ENCODE data around the gene ARID4B. TPM values are rescaled to one million over a fixed set of nuclear protein-coding genes. Genes with fewer than 3 reads are reported as not detected.

ARID4B gene
- total RNA-seq, 1 experiment from 2014 or later: 17.6 TPM

DNA sequence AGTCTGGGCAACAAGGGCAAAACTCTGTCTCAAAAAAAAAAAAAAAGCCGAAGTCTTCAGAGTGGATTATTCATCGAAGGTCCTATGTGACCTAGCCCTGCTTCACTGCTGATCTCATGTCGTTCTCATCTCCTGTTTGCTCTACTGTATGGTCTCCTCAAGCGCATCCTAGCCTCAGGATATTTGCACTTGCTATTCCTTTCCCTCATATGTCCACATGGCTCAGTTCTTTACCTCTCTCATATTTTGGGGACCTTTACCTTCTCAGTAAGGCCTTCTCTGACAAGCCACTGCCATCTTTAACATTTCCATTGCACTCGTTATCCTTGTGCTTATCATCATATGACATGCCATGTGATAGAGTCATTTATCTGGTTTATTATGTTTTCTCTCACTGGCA lies 41.8 kb upstream of the ARID4B start:
- TF ChIP-seq CTCF (conservative IDR thresholded peaks at IDR 0.05; ENCODE audit: low read depth, low read length) (no peak), EZH2 (IDR thresholded peaks at IDR 0.05; ENCODE audit: borderline replicate concordance, low read depth, low read length, poor library complexity, severe bottlenecking) (no peak)
- H3K4me1 ChIP-seq (ENCODE audit: insufficient read depth, low read length, poor library complexity, severe bottlenecking): no peaks in the 10 kb centered on the region
- H3K36me3 ChIP-seq (ENCODE audit: insufficient read depth, low read length, poor library complexity, severe bottlenecking): no peaks in the 10 kb centered on the region
- no peaks in the 10 kb centered on the region for H3K9me3 ChIP-seq (ENCODE audit: low read depth, low read length, poor library complexity, severe bottlenecking)
- H3K27me3 ChIP-seq (replicated peaks; ENCODE audit: insufficient read depth, low read depth, low read length, poor library complexity): no peaks in the 10 kb centered on the region
- intact Hi-C loops (cut with micrococcal nuclease; ENCODE audit: unreplicated experiment): no loop called here
- no peak overlapping the region for H3K27ac ChIP-seq (ENCODE audit: low read depth, low read length, poor library complexity, severe bottlenecking)
- ChIA-PET POLR2A (ENCODE audit: low non-redundant PET) (no interaction called here), CTCF (no interaction called here)
- no peak overlapping the region for H3K4me3 ChIP-seq (ENCODE audit: low read depth, low read length, poor library complexity, severe bottlenecking)
- DNase-seq (ENCODE audit: low spot score): no peak
- BruUV-seq (replicated peaks): no TSS peak

DNA sequence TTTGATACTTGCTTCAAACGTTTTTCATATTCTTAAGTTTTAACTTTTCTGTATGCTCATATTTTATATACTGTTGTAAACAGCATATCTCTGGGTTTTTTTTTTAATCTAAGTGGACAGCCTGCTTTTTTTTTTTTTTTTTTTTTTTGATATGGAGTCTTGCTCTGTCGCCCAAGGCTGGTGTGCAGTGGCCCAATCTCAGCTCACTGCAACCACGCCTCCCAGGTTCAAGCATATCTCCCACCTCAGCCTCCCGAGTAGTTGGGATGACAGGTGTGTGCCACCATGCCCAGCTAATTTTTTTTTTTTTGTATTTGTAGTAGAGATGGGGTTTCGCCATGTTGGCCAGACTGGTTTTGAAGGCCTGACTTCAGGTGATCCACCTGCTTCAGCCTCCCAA lies 40.4 kb upstream of the ARID4B start:
- ChIA-PET POLR2A (ENCODE audit: low non-redundant PET) (no interaction called here), CTCF (no interaction called here)
- no peaks in the 10 kb centered on the region for H3K9me3 ChIP-seq (ENCODE audit: low read depth, low read length, poor library complexity, severe bottlenecking)
- intact Hi-C loops (cut with micrococcal nuclease; ENCODE audit: unreplicated experiment): no loop called here
- TF ChIP-seq EZH2 (IDR thresholded peaks at IDR 0.05; ENCODE audit: borderline replicate concordance, low read depth, low read length, poor library complexity, severe bottlenecking) (no peak), CTCF (conservative IDR thresholded peaks at IDR 0.05; ENCODE audit: low read depth, low read length) (no peak)
- peak overlapping the region; percentile 86 for H3K4me3 ChIP-seq (ENCODE audit: low read depth, low read length, poor library complexity, severe bottlenecking)
- no peaks in the 10 kb centered on the region for H3K27me3 ChIP-seq (replicated peaks; ENCODE audit: insufficient read depth, low read depth, low read length, poor library complexity)
- H3K4me1 ChIP-seq (ENCODE audit: insufficient read depth, low read length, poor library complexity, severe bottlenecking): no peaks in the 10 kb centered on the region
- DNase-seq (ENCODE audit: low spot score): no peak
- no peak overlapping the region for H3K27ac ChIP-seq (ENCODE audit: low read depth, low read length, poor library complexity, severe bottlenecking)
- no peaks in the 10 kb centered on the region for H3K36me3 ChIP-seq (ENCODE audit: insufficient read depth, low read length, poor library complexity, severe bottlenecking)
- no TSS peak for BruUV-seq (replicated peaks)

DNA sequence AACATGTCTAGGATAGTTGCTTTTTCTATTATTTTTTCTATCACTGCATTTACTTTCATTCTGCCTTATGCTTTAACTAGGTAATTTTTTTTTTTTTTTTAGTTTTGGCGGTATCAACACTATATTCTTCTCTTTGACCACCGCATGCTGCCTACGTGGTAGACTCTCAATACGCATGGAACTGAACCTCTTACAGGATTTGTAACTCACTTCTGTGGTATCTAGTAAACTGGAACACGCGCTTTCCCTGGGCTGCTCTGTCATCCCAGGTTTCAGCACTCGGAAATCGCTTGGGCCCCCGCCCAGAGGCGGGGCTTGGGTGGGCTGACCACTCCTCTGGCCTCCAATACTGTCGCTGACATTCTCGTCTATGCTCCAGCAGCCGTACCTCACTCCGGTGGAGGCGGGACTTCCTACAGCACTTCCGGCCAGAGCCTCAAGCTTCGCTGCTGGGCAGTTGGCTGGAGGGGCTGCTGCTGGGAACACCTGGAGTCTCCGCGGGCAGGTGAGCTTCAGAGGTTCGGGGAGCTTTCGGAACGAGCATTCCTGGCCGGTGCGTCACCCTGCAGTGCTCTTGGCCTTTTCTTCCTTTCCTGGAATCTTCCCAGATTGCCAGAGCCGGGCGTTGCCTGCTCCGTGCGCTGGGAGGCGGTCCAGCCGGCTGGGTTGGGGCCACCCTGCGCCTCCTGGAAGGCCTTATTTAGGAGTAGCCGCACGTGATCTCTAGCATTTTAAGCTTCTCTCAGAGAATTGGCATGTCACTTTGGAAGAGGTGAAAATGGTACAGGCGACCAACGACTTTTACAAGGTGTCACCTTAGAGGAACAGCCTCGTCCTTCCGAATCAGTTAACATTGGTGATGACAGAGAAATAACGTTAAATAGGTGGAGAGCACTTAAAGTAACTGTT lies 39.3 kb upstream of the ARID4B start, which contains the start of gene TBCE:
Gene TBCE (plus strand): TSS at position 428 of the 909 bp plus-strand sequence. CDS start 12,623 bp downstream, outside the sequence.
- Histone ChIP-seq H3K36me3 (ENCODE audit: insufficient read depth, low read length, poor library complexity, severe bottlenecking) (no peaks in the 10 kb centered on the region), H3K4me3 (ENCODE audit: low read depth, low read length, poor library complexity, severe bottlenecking) (peak within 1 kb of the TSS; percentile 86), H3K4me1 (ENCODE audit: insufficient read depth, low read length, poor library complexity, severe bottlenecking) (no peaks in the 10 kb centered on the region), H3K27ac (ENCODE audit: low read depth, low read length, poor library complexity, severe bottlenecking) (peak within 1 kb of the TSS; percentile 67), H3K27me3 (replicated peaks; ENCODE audit: insufficient read depth, low read depth, low read length, poor library complexity) (no peaks in the 10 kb centered on the region), H3K9me3 (ENCODE audit: low read depth, low read length, poor library complexity, severe bottlenecking) (no peaks in the 10 kb centered on the region)
- DNase-seq (ENCODE audit: low spot score): peak; percentile 93
- intact Hi-C loops (cut with micrococcal nuclease; ENCODE audit: unreplicated experiment): no loop called here
- no TSS peak for BruUV-seq (replicated peaks)
- ChIA-PET CTCF (no interaction called here), POLR2A (ENCODE audit: low non-redundant PET) (no interaction called here)
- TF ChIP-seq EZH2 (IDR thresholded peaks at IDR 0.05; ENCODE audit: borderline replicate concordance, low read depth, low read length, poor library complexity, severe bottlenecking): no peak
- TF ChIP-seq CTCF (conservative IDR thresholded peaks at IDR 0.05; ENCODE audit: low read depth, low read length): no peak

Data from A673 (cell line).